A549 treated with DMSO at 1 μM for 4 hours (cell line): Measurements from ENCODE around the gene JCHAIN. TPM values are rescaled to one million over a fixed set of nuclear protein-coding genes. Genes with fewer than 3 reads are reported as not detected.

Experiments used
- total RNA-seq: library from RNA; stranded (reverse); fragments of 200-300 nt; extraction: Qiagen RNA extraction; gene quantifications from 5 replicates; pipeline ENCODE4 v1.2.3, GENCODE V29; 2022; ENCODE audit warnings: low read depth

Gene JCHAIN
- 0.07 to 0.16 TPM (median 0.10 TPM) in 3 of 5 replicates, not detected in the others for total RNA-seq

GRCh38 chr4:70666369-70666768, at the start of gene JCHAIN:
Gene JCHAIN, minus strand, starts transcription at chr4:70666508. Its CDS starts 18 bp downstream, at chr4:70666490.

DNA sequence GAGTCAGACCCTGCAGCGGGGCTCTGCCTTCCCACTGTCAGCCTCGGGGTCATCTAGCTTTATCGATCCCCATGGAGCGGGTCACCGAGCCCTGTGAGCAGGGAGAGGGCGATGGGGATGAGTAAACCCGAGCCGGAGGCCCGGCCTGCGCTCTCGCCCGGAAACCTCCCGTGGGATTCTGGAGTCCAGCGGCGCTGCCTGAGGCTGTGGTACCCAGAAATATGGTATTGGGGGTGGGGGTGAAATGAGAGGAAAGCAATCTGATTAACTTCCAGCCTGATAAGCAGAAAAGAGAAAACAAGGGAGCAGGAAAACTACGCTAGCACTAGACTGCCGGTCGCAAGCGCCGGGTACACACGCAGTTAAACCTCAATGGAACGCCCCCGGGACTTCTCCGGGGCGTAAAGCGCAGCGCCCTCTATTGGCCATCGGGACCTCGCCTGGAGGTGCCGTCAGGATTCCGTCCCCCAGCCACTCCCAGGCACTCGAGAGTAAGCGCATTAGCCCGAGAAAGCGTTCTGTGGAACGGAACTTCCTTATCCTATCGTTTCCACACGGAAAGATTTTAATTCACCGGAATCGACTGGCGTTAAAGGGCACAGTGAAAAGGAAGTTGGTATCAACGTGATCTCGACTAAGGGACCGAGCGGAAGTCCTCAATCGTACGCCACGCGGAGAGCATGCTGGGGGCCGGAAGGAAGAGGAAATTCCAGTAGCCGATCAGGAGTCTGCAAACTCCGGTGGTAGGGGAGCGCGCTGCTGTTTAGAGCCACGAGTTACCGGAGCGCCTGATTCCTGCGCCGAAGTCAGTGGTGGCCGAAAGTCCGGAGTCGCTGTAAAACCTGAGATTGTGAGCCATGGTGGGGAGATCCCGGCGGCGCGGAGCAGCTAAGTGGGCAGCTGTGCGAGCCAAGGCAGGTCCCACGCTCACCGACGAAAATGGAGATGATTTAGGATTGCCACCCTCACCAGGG, 21.8 kb upstream of the JCHAIN start, which contains the start of gene UTP3:
TSS of gene UTP3 (plus strand) at position 712 of the 974 bp plus-strand sequence. CDS start at position 858, 146 bp downstream.

GRCh38 chr4:70628444-70628843, 37.9 kb downstream of the JCHAIN start, which contains the start of gene ENAM:
Gene ENAM, plus strand, starts transcription at chr4:70628744. Its CDS starts 757 bp downstream, at chr4:70629501.

Other genes with a start within 250 kb of the JCHAIN start
- gene MUC7, start 194.3 kb downstream of the JCHAIN start, total RNA-seq = not detected in 5 replicates
- gene AMTN, start 147.9 kb downstream of the JCHAIN start, total RNA-seq = 0.09 to 0.22 TPM in 2 of 5 replicates, not detected in the others
- gene AMBN, start 74.3 kb downstream of the JCHAIN start, total RNA-seq = not detected in 5 replicates
- 0.01 TPM in 1 of 5 replicates, not detected in the others for gene ENAM, start 37.8 kb downstream of the JCHAIN start, total RNA-seq
- 34.1 to 51.2 TPM (median 38.6 TPM) in 5 replicates for gene UTP3, start 22.0 kb upstream of the JCHAIN start, total RNA-seq
- 6.7 to 9.9 TPM (median 7.3 TPM) in 5 replicates for gene RUFY3, start 55.5 kb upstream of the JCHAIN start, total RNA-seq
- 79.5 to 87.4 TPM (median 82.3 TPM) in 5 replicates for gene GRSF1, start 173.4 kb upstream of the JCHAIN start, total RNA-seq
- 5.1 to 9.5 TPM (median 8.4 TPM) in 5 replicates for gene MOB1B, start 235.9 kb upstream of the JCHAIN start, total RNA-seq